Astrocyte (in vitro differentiated cells and primary cell): Measurements from ENCODE around the gene ATP6V0D1.

Experiments used
- CTCF ChIP-seq: IDR thresholded peaks from 2 replicates; pipeline ENCODE4 v1.5.1; 2011; ENCODE audit warnings: low read depth, mild to moderate bottlenecking, inconsistent platforms, low read length, moderate library complexity; ENCODE audit not compliant: insufficient read depth
- EZH2 ChIP-seq: IDR thresholded peaks from 2 replicates; pipeline ENCODE4 v1.6.1; 2012; ENCODE audit warnings: mild to moderate bottlenecking, low read length, inconsistent platforms; ENCODE audit not compliant: insufficient read depth

GRCh38 chr16:67394155-67395104 lies 86.5 kb downstream of the ATP6V0D1 start:
- no peak for TF ChIP-seq CTCF
- peak; percentile 76 for TF ChIP-seq EZH2
